Tibial nerve (tissue), 4 donors: ENCODE measurements around the gene DLK1. TPM values are rescaled to one million over a fixed set of nuclear protein-coding genes. Genes with fewer than 3 reads are reported as not detected.

Experiments used
- DNase-seq, 2 donors: peaks; one replicate each; pipeline ENCODE4 v3.0.0-alpha.2; 2019; ENCODE audit warnings: low spot score in 2 of 2
- H3K27ac ChIP-seq, 4 donors: fragments of 200-600 bp; sonication (generic) in 3 of 4; one replicate each; pipeline ENCODE4 v1.5.1; 2017 to 2019; ENCODE audit warnings: mild to moderate bottlenecking in 1 of 4
- H3K27me3 ChIP-seq, 2 donors: fragments of 200-600 bp; sonication (generic) in 1 of 2; one replicate each; pipeline versions ENCODE4 v1.5.1 to v1.6.0; 2017 to 2019
- H3K36me3 ChIP-seq, 3 donors: fragments of 200-600 bp; sonication (generic); one replicate each; pipeline ENCODE4 v1.5.1; 2018 to 2019
- H3K4me1 ChIP-seq, 4 donors: fragments of 200-600 bp; sonication (generic) in 3 of 4; one replicate each; pipeline ENCODE4 v1.5.1; 2017 to 2019
- H3K4me3 ChIP-seq, 4 donors: fragments of 200-600 bp; sonication (generic) in 3 of 4; one replicate each; pipeline ENCODE4 v1.5.1; 2017 to 2019; ENCODE audit warnings: mild to moderate bottlenecking in 1 of 4, moderate library complexity in 1 of 4
- H3K9me3 ChIP-seq, 4 donors: fragments of 200-600 bp; sonication (generic) in 3 of 4; one replicate each; pipeline ENCODE4 v1.5.1; 2017 to 2019
- EP300 ChIP-seq, 2 donors: sonication (generic); formaldehyde crosslinking; IDR thresholded peaks; one replicate each; pipeline ENCODE4 v1.6.1; 2017; ENCODE audit warnings: antibody characterized with exemption in 2 of 2, mild to moderate bottlenecking in 1 of 2
- POLR2A ChIP-seq, 2 donors: fragments of 450-650 bp; IDR thresholded peaks; one replicate each; pipeline ENCODE4 v1.6.1; 2017; ENCODE audit warnings: antibody characterized with exemption in 2 of 2, mild to moderate bottlenecking in 2 of 2, moderate library complexity in 2 of 2
- WGBS, 2 donors: methylation state at CpG; one replicate each; pipeline ENCODE4 v1.1.5; 2018; 5-methylcytosine and 5-hydroxymethylcytosine counted together
- total RNA-seq, 4 donors: library from RNA; depleted of rRNA; stranded (reverse); fragments of >200 nt; gene quantifications; one replicate each; pipeline ENCODE4 v1.1.0, GENCODE V29; 2016
- TF ChIP-seq, protein P1 (sequence below), 5 experiments: fragments of 200-600 bp in 3 of 5; fragments of 450-650 bp in 2 of 5; sonication (generic) in 3 of 5; IDR thresholded peaks; one replicate each; pipeline ENCODE4 v1.5.1; 2016 to 2019; ENCODE audit warnings: antibody characterized with exemption in 5 of 5, mild to moderate bottlenecking in 3 of 5, moderate library complexity in 2 of 5

Gene DLK1
- total RNA-seq, 4 donors from 2014 or later, result not detected

DNA sequence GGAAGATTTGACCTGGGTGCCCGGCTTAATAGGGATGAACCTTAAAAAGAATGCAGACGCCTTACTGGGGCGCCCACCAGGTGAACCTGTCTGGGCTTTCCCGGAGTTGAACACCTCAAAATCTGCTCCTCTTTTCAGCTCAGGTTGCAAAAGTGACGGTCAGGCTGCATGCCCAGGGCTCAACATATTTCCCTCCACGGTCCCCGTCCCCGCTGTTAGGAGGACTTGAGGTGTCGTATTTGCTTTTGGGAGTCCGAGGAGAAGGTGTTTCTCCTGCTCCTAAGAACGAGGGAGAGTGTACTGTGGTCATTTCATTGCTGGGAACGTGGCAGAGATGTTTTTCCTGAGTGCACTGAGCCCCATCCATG lies 1.2 kb downstream of the DLK1 start:
- TF ChIP-seq EP300 (IDR thresholded peaks at IDR 0.05), result no peak
- TF ChIP-seq POLR2A (IDR thresholded peaks at IDR 0.05), result no peak
- TF ChIP-seq, protein P1, sequence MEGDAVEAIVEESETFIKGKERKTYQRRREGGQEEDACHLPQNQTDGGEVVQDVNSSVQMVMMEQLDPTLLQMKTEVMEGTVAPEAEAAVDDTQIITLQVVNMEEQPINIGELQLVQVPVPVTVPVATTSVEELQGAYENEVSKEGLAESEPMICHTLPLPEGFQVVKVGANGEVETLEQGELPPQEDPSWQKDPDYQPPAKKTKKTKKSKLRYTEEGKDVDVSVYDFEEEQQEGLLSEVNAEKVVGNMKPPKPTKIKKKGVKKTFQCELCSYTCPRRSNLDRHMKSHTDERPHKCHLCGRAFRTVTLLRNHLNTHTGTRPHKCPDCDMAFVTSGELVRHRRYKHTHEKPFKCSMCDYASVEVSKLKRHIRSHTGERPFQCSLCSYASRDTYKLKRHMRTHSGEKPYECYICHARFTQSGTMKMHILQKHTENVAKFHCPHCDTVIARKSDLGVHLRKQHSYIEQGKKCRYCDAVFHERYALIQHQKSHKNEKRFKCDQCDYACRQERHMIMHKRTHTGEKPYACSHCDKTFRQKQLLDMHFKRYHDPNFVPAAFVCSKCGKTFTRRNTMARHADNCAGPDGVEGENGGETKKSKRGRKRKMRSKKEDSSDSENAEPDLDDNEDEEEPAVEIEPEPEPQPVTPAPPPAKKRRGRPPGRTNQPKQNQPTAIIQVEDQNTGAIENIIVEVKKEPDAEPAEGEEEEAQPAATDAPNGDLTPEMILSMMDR (IDR thresholded peaks at IDR 0.05), result no peak
- WGBS, 2 donors, result 31 to 48% methylated on average over 12 of the region's 12 CpGs

DNA sequence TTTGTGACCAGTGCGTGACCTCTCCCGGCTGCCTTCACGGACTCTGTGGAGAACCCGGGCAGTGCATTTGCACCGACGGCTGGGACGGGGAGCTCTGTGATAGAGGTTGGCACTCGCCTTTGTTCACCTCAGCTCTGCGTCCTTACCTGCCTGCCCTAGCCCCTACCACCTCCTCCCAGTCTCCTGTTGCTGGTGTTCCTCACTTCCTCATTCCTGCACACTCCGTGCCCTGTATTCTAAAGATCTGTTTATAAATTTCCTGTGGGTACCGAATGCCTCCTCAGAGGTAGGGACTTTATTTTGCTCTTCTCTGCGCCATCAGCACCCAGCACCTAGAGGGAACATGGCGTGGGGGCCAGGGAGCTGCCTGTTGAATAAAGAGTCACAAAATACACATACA lies 2.3 kb downstream of the DLK1 start:
- H3K27ac ChIP-seq, result no peak overlapping the region
- 67 to 68% methylated on average over 13 of the region's 13 CpGs for WGBS, 2 donors

More for the DNA sequence above, 1.2 kb downstream of the DLK1 start:
- Histone ChIP-seq H3K4me3 (no peak overlapping the region), H3K9me3 (no peaks in the 10 kb centered on the region), H3K27ac (no peak overlapping the region), H3K4me1 (peaks cover 0 to 5% (median 0%) of the 10 kb centered on the region in 4 donors), H3K27me3 (peaks cover 0 to 78% of the 10 kb centered on the region in 2 donors), H3K36me3 (no peaks in the 10 kb centered on the region)
- no peak for DNase-seq

DNA sequence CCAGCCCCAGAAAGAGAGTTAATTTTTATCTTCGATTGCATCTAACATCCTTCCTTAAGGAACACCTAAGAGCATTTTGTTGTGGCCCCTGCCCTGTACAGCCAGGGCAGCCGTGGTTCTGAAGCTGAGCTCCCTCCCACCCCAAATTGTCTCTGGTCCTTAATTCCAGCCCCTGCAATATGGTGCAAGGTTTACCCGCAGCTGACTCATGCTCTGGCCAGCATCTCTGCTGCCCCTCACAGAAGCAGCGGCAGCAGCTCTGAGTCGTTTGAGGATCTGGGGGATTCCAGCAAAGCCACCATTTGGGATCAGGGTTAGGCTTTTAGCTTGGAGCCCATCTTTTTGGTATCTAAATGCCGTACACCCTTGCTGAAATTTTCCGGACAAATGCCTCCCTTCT lies 3.3 kb downstream of the DLK1 start:
- 50 to 61% methylated on average over 7 of the region's 7 CpGs for WGBS, 2 donors
- Histone ChIP-seq H3K4me3 (no peak overlapping the region), H3K9me3 (no peaks in the 10 kb centered on the region), H3K27ac (no peak overlapping the region), H3K27me3 (peaks cover 0 to 62% of the 10 kb centered on the region in 2 donors), H3K4me1 (peaks cover 0 to 5% (median 0%) of the 10 kb centered on the region in 4 donors), H3K36me3 (no peaks in the 10 kb centered on the region)
- no peak for DNase-seq
- no peak for TF ChIP-seq EP300 (IDR thresholded peaks at IDR 0.05)

More for the DNA sequence above, 2.3 kb downstream of the DLK1 start:
- Histone ChIP-seq H3K4me1 (peaks cover 0 to 5% (median 0%) of the 10 kb centered on the region in 4 donors), H3K4me3 (no peak overlapping the region), H3K27me3 (peaks cover 0 to 69% of the 10 kb centered on the region in 2 donors), H3K36me3 (no peaks in the 10 kb centered on the region), H3K9me3 (no peaks in the 10 kb centered on the region)
- no peak for DNase-seq
- TF ChIP-seq EP300 (IDR thresholded peaks at IDR 0.05), result no peak
- TF ChIP-seq POLR2A (IDR thresholded peaks at IDR 0.05), result no peak
- TF ChIP-seq, protein P1 (IDR thresholded peaks at IDR 0.05), result no peak

DNA sequence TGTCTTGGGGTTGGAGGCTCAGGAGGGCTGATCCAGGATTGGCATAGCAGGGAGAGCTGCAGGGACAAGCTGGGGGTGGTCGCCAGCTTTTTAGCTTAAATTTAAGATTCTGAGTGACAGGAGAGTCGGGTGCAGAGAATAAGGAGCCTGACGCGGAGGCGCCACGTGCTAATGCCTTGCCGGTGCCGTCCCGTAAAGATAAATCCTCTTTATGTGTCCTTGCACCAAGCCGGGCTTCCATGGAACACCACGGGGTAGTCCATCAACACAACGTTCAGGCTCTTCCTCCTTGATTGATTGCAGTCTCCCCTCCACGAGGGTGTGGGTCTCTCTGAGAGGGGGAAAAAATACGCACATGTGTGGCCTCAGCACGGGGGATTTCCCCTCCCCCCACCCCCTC lies 3.9 kb downstream of the DLK1 start:
- no peaks in the 10 kb centered on the region for H3K36me3 ChIP-seq
- WGBS, 2 donors, result 43 to 56% methylated on average over 15 of the region's 15 CpGs
- DNase-seq, result no peak
- H3K4me1 ChIP-seq, result peaks cover 0 to 5% (median 0%) of the 10 kb centered on the region in 4 donors
- no peak overlapping the region for H3K4me3 ChIP-seq
- no peaks in the 10 kb centered on the region for H3K9me3 ChIP-seq
- H3K27me3 ChIP-seq, result peaks cover 0 to 56% of the 10 kb centered on the region in 2 donors
- no peak overlapping the region for H3K27ac ChIP-seq
- TF ChIP-seq POLR2A (IDR thresholded peaks at IDR 0.05) (no peak), EP300 (IDR thresholded peaks at IDR 0.05) (no peak)
- TF ChIP-seq, protein P1 (IDR thresholded peaks at IDR 0.05), result no peak

GRCh38 chr14:100731011-100731670 lies 4.4 kb downstream of the DLK1 start:
- TF ChIP-seq POLR2A (IDR thresholded peaks at IDR 0.05) (no peak), EP300 (IDR thresholded peaks at IDR 0.05) (no peak)
- TF ChIP-seq, protein P1 (IDR thresholded peaks at IDR 0.05), result no peak
- WGBS, 2 donors, result 70 to 75% methylated on average over 7 of the region's 7 CpGs

More at GRCh38 chr14:100731011-100731670, 4.4 kb downstream of the DLK1 start:
- no peaks in the 10 kb centered on the region for H3K9me3 ChIP-seq
- H3K27me3 ChIP-seq, result peaks cover 0 to 50% of the 10 kb centered on the region in 2 donors
- H3K36me3 ChIP-seq, result no peaks in the 10 kb centered on the region
- no peak overlapping the region for H3K4me3 ChIP-seq
- peaks cover 0 to 5% (median 0%) of the 10 kb centered on the region in 4 donors for H3K4me1 ChIP-seq
- DNase-seq, result no peak
- H3K27ac ChIP-seq, result no peak overlapping the region
